DOHH2 (cell line): Measurements from ENCODE around the gene CYB5R2.

Experiments
- H3F3A ChIP-seq: fragments of 200-600 bp; sonication (generic), shearing (Covaris generic); 2 replicates; pipeline ENCODE4 v1.6.0; 2016; ENCODE audit warnings: antibody characterized with exemption, mild to moderate bottlenecking; ENCODE audit not compliant: control insufficient read depth, insufficient read depth
- H3K27ac ChIP-seq: fragments of 200-600 bp; sonication (generic); 2 replicates; pipeline ENCODE4 v1.5.1; 2014; ENCODE audit warnings: low read depth, mild to moderate bottlenecking, low read length, moderate library complexity
- H3K27me3 ChIP-seq: fragments of 200-600 bp; sonication (generic); 2 replicates; pipeline ENCODE4 v1.6.1; 2014; ENCODE audit warnings: mild to moderate bottlenecking, low read length, mixed read lengths; ENCODE audit not compliant: control insufficient read depth
- H3K36me3 ChIP-seq: fragments of 200-600 bp; sonication (generic); 2 replicates; pipeline ENCODE4 v1.6.1; 2014; ENCODE audit warnings: mild to moderate bottlenecking, low read length, moderate library complexity, mixed read lengths; ENCODE audit not compliant: control insufficient read depth
- H3K4me1 ChIP-seq: fragments of 200-600 bp; sonication (generic); 2 replicates; pipeline ENCODE4 v1.6.1; 2014; ENCODE audit warnings: mild to moderate bottlenecking, low read length, mixed read lengths; ENCODE audit not compliant: control insufficient read depth
- H3K4me2 ChIP-seq: fragments of 200-600 bp; sonication (generic); 2 replicates; pipeline ENCODE4 v1.6.0; 2014; ENCODE audit warnings: mild to moderate bottlenecking, low read length, moderate library complexity
- H3K4me3 ChIP-seq: fragments of 200-600 bp; sonication (generic); 2 replicates; pipeline ENCODE4 v1.5.1; 2014; ENCODE audit warnings: mild to moderate bottlenecking, low read length, mixed read lengths
- H3K79me2 ChIP-seq: fragments of 200-600 bp; sonication (generic); 2 replicates; pipeline ENCODE4 v1.6.1; 2014; ENCODE audit warnings: mild to moderate bottlenecking, low read length, mixed read lengths; ENCODE audit not compliant: control insufficient read depth
- H3K9me2 ChIP-seq: fragments of 200-600 bp; sonication (generic); replicated peaks from 2 replicates; pipeline ENCODE4 v1.6.1; 2014; ENCODE audit warnings: mild to moderate bottlenecking, low read length, mixed read lengths; ENCODE audit not compliant: control insufficient read depth
- H3K9me3 ChIP-seq: fragments of 200-600 bp; sonication (generic); 2 replicates; pipeline ENCODE4 v1.6.1; 2014; ENCODE audit warnings: antibody characterized with exemption, low read length, mixed read lengths; ENCODE audit not compliant: control insufficient read depth, insufficient read depth
- H4K20me1 ChIP-seq: fragments of 200-600 bp; sonication (generic); 2 replicates; pipeline ENCODE4 v1.6.0; 2014; ENCODE audit warnings: low read depth, mild to moderate bottlenecking, antibody characterized with exemption, low read length, moderate library complexity; ENCODE audit not compliant: control insufficient read depth, insufficient read depth
- EZH2phosphoT487 ChIP-seq: fragments of 200-600 bp; sonication (generic); IDR thresholded peaks from 2 replicates; pipeline ENCODE4 v1.6.1; 2017; ENCODE audit warnings: borderline replicate concordance, mild to moderate bottlenecking, antibody characterized with exemption, low read length, moderate library complexity, mixed read lengths
- TF ChIP-seq, protein P1 (sequence below): fragments of 200-600 bp; sonication (generic); IDR thresholded peaks from one replicate; pipeline ENCODE4 v1.5.1; 2014; ENCODE audit warnings: antibody characterized with exemption, mild to moderate bottlenecking, low read depth, low read length; ENCODE audit not compliant: poor library complexity, severe bottlenecking

The CYB5R2 gene

DNA sequence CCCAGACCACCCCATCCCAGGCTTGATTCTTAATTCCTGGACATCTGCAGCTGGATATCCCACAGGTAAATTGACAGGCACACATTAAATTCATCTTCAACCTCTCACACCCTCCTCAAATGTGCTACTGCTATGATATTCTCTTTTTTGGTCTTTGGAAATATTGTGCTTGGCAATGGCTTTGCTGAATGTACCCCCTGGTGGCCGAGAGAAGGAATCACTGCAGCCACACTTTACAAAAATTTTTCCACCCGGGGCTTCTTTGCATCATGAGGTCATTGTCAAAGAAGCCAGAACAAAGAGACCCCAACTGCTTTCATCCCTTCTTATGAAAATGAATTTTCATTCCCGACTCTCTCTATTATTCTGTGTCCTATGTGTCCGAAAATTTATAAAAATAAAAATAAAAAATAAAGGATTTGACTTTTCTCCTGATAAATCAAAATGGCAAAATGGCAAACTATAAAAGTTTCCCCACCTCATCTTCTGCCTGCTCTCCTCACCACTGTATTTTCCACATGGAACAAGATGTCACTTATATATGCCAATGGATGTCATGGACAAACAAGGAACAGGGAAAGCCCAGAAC lies 15.0 kb upstream of the CYB5R2 start:
- Histone ChIP-seq H3K4me1 (peaks cover 17% of the 10 kb centered on the region), H3F3A (no peaks in the 10 kb centered on the region), H3K9me3 (no peaks in the 10 kb centered on the region), H3K4me3 (no peak overlapping the region), H3K36me3 (no peaks in the 10 kb centered on the region), H3K4me2 (no peak overlapping the region), H3K27ac (no peak overlapping the region), H3K9me2 (no peaks in the 10 kb centered on the region), H3K27me3 (peaks cover 17% of the 10 kb centered on the region), H3K79me2 (no peaks in the 10 kb centered on the region), H4K20me1 (no peaks in the 10 kb centered on the region)
- TF ChIP-seq EZH2phosphoT487, result no peak
- TF ChIP-seq, protein P1, sequence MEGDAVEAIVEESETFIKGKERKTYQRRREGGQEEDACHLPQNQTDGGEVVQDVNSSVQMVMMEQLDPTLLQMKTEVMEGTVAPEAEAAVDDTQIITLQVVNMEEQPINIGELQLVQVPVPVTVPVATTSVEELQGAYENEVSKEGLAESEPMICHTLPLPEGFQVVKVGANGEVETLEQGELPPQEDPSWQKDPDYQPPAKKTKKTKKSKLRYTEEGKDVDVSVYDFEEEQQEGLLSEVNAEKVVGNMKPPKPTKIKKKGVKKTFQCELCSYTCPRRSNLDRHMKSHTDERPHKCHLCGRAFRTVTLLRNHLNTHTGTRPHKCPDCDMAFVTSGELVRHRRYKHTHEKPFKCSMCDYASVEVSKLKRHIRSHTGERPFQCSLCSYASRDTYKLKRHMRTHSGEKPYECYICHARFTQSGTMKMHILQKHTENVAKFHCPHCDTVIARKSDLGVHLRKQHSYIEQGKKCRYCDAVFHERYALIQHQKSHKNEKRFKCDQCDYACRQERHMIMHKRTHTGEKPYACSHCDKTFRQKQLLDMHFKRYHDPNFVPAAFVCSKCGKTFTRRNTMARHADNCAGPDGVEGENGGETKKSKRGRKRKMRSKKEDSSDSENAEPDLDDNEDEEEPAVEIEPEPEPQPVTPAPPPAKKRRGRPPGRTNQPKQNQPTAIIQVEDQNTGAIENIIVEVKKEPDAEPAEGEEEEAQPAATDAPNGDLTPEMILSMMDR, result peak; percentile 78

DNA sequence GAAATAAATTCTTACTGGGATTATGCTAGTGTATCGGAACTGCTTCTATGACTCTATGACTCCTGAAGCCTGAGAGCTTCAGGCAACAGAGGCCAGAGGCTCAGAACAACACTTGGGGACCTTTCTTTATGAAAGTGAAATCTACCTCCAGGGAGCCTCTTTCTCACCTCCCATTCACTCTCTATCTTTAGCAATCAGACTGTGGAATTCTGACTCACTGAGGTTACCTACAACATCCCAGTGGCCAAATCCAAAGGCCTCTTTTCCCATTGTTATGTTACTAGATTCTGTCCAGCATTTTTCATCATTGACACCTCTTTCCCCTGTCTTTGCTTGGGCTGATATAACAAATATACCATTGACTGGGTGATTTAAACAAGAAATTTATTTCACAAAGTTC lies 14.1 kb upstream of the CYB5R2 start:
- Histone ChIP-seq H3K9me3 (no peaks in the 10 kb centered on the region), H3K4me3 (no peak overlapping the region), H3K79me2 (no peaks in the 10 kb centered on the region), H4K20me1 (no peaks in the 10 kb centered on the region), H3K27ac (no peak overlapping the region), H3K4me1 (peaks cover 10% of the 10 kb centered on the region), H3K4me2 (no peak overlapping the region), H3K9me2 (no peaks in the 10 kb centered on the region), H3F3A (no peaks in the 10 kb centered on the region), H3K36me3 (no peaks in the 10 kb centered on the region), H3K27me3 (peaks cover 20% of the 10 kb centered on the region)
- TF ChIP-seq, protein P1, result no peak
- TF ChIP-seq EZH2phosphoT487, result no peak

DNA sequence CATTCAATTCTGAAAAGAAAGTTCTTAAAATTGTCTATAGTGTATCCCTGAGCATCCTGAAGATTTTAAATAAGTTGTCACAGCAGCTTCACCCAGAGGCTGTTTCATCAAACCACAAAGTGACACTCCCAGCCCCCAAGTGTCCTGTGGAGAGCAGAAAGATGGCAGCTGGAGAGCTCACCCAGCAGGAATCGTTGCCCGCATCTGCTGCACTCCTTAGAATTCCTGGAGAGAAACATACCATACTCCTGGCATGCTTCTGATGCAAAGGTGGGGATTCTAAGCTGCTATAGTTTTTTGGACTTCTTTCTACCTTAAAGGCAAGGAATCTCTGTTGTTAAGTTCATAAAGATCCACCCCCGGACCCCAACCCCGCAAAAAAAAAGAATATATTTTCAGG lies 13.5 kb upstream of the CYB5R2 start:
- no peaks in the 10 kb centered on the region for H3F3A ChIP-seq
- no peak overlapping the region for H3K27ac ChIP-seq
- TF ChIP-seq, protein P1, result no peak
- TF ChIP-seq EZH2phosphoT487, result no peak
- no peaks in the 10 kb centered on the region for H3K79me2 ChIP-seq
- H3K4me3 ChIP-seq, result no peak overlapping the region
- peaks cover 22% of the 10 kb centered on the region for H3K27me3 ChIP-seq
- peaks cover 4% of the 10 kb centered on the region for H3K4me1 ChIP-seq
- no peak overlapping the region for H3K4me2 ChIP-seq
- no peaks in the 10 kb centered on the region for H3K9me3 ChIP-seq
- H4K20me1 ChIP-seq, result no peaks in the 10 kb centered on the region
- H3K9me2 ChIP-seq, result no peaks in the 10 kb centered on the region
- no peaks in the 10 kb centered on the region for H3K36me3 ChIP-seq
